ENCODE results near the gene C19orf73.

The C19orf73 gene, protein sequence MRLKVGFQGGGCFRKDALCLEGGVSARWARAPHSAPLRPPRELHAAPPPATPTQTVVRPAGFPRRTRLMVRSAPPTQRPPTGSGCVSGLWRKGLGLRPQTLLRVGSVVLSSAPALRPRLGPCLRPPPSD

DNA sequence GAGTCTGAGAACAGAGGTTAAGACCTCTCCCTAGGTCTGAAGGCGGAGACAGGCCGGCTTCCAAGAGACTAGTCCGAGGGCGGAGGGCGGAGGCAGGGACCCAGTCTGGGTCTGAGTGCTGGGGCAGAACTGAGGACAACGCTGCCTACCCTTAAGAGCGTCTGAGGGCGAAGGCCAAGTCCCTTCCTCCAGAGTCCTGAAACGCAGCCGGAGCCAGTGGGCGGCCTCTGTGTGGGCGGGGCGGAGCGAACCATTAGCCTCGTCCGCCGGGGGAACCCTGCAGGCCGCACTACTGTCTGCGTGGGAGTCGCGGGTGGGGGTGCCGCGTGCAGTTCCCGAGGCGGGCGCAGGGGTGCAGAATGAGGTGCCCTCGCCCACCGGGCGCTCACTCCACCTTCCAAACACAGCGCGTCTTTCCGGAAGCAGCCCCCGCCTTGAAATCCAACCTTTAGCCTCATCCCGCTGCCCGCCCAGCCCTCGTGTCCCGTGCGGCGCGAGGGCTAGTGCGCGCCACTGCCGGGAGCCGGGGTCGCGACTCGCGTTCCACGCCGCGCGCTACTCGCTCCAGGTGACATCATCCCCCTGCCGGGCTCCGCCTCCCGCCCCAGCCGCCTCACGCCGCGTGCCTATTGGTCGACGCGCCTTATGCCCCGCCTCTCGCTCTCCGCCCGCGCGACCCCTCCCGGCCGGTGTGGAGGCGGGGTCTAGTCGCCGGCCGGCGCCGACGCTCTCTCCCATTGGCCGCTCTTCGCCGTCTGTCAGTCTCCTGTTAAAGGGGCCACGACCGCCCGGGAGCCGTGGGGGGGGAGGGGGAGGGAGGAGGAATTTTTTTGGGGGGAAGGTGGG is at the start of gene C19orf73:
Gene C19orf73 (minus strand): TSS at position 579 of the 846 bp plus-strand sequence. CDS start 121 bp downstream, at position 458.
- DNase-seq = peak; percentile 78

DNA sequence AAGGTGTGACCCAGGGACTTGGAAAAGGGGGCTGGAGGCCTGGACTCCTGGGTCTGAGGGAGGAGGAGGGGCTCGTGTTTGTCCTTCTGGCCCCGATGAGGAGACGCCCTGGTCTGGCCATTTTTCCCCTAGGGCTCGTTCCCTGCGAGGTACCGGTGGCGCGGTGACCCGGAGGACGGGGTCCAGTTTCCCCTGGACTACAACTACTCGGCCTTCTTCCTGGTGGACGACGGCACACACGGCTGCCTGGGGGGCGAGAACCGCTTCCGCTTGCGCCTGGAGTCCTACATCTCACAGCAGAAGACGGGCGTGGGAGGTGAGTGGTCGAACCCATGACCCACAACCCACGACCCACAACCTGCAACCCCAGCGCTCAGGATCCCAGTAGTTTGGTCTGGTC is 49.5 kb upstream of the C19orf73 start:
- no peak for DNase-seq

DNA sequence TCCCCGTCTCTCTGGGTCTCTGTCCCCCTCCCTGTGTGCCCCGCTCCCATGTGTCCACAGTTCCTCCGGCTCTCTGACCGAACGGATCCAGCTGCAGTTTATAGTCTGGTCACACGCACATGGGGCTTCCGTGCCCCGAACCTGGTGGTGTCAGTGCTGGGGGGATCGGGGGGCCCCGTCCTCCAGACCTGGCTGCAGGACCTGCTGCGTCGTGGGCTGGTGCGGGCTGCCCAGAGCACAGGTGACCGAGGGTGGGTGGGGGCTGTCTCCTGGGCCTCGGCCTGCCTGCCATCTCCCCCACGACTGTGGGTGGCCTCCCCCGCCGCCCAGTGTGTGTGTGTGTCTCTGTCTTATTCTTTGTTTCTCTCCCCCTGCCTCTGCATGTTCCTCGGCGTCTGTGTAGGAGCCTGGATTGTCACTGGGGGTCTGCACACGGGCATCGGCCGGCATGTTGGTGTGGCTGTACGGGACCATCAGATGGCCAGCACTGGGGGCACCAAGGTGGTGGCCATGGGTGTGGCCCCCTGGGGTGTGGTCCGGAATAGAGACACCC is 49.0 kb upstream of the C19orf73 start:
- DNase-seq = no peak

DNA sequence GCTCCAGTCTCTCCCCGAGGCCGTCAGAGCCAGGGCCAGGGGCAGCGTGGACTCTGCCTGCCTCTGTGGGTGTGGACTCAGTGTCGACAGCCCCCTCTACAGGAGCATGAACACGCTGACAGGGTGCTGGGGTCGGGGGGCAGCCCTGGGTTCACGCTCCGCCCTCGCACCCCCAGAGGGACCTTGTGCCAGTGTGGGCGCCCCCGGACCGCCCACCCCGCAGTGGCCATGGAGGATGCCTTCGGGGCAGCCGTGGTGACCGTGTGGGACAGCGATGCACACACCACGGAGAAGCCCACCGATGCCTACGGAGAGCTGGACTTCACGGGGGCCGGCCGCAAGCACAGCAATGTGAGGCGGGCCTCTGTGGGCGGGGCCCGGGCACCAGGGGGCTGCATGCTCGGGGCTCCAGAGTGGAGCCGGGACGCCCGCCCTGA is 46.9 kb upstream of the C19orf73 start:
- no peak for DNase-seq

DNA sequence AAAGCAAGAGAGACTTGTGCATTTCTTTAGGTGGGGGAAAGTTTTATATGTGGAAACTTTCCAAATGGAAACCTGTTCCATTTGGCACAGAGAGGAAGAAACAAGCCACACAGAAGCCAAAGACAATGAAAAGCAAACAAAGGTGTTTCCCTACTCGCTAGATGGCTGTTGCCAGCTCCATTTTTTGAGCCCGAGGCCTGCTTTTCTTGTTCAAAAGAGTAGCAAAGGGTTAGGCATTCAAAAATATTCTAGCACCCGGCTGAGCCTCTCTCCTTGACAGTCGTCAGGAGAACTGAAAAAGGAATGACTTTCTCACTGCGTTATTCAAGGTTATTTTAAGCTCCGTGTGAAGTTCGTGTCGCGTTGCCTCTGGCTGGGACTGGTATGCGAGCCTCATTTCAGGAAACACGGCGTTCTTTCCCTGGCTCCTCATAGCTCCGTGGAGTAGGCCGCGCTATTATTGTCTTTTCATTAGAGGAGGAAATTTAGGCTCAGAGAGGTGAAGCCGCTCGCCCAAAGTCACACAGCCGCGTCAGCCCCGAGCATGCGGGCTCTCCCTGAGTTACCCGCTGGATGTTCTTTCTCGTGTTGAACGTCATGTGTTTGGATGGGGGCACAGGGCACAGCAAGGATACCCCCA is 46.3 kb upstream of the C19orf73 start:
- DNase-seq = no peak

DNA sequence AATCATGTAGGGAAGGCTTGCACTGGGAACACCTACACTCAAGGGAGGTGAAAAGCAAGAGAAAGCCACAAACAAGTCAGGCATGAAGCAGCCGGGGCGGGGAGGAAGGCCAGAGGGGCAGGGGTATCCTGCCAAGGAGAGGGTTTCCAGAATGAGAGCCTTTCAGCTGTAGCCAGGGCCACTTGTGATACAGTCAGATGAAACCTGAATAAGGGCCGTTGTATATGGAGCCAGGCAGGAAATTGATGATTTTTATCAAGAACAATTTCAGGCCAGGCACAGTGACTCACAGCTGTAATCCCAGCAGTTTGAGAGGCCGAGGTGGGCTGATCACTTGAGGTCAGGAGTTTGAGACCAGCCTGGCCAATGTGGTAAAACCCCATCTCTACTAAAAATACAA is 43.0 kb upstream of the C19orf73 start:
- DNase-seq = peak; percentile 38

DNA sequence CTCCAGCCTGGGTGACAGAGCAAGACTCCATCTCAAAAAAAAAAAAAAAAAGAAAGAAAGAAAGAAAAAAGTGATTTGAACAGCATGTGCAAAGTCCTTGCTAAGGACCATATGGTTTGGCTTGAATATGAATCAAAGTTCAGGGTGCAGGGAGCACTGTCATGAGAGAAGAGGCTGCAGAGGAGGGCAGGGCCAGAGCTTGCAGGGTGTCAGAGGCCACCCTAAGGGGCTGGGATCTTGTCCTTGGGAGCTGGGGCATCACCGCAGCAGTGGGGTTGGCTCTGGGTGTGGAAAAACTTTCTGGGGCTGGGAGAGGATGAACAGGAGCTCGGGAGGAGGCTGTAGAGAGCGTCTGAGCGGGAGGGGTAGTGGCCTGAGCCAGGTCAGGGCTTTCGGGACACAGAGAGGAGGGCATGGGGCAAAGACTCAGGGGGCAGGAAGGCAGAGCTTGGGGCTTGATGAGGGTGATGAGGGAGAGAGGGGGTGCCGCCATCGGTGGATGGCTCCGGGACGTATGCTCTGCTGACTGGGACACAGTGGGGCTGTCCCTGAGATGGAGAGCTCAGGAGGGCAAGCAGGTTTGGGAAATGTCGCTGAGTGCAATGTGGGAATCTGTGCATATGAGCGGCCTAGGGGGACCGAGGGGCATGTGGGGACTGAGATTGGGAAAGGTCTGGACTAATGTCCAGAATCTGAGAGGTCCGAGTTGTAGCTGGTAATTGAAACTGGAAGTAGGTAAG is 41.7 kb upstream of the C19orf73 start:
- no peak for DNase-seq

DNA sequence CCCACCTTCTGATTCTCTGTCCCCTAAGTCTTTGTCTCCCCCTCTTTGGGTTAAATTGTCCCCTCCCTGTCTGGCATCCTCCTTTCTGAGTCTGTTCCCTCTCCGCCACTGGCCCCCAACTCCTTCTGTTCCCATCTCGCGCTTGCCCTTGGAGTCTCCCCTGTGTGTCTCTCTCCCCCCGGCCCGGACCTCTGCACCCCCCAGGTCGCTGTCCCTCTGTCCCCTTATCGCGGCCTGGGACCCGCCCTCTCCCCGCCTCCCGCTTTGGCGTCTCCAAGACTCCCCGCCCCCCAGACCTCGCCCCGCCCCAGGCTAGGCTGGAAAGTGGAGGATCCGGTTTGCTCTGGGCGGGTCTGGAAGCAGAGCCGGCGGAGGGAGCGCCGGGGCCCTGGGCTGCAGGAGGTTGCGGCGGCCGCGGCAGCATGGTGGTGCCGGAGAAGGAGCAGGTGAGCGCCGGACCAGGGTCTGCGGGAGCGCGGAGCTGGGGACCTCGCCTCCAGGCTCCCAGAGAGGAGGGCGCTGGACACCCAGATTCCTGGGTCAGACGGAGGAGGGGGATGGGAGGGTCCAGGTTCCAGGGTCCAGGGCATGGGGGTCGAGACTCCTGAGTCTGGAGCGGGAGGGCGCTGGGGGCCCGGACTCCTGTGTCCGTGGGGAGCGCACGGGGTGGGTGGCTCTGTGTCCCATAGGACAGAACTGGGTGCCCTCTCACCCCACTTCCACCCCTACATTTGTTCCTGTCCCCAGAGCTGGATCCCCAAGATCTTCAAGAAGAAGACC is 38.7 kb upstream of the C19orf73 start, which contains the start of gene TRPM4:
Gene TRPM4 (plus strand): TSS at position 348 of the 780 bp plus-strand sequence. CDS start 75 bp downstream, at position 423.
- DNase-seq = peak; percentile 81

DNA sequence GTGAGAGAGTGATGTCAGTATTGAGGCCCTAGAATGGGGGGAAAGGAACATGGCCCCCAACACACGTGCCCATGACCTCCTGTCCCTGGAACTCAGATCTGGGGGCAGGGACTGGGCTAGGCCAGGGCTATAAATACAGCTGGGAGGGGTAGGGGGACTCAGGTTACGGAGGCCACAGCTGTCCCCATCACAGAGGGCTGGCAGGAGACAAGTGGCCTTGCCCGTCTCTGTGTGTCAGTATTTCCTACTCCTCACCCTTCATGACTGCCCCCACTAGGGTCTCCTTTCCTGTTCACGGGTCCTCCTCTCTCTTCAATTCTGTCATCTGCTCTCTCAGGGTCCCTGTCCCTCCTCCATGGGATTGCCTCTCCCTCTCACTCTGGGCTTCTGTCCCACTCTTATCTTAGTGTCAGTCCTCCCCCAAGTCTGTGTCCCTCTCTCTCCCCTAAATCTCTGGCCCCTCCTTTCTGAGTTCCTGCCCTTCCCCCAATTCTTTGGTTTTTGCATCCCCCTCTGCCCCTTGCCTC is 36.9 kb upstream of the C19orf73 start:
- DNase-seq = no peak

DNA sequence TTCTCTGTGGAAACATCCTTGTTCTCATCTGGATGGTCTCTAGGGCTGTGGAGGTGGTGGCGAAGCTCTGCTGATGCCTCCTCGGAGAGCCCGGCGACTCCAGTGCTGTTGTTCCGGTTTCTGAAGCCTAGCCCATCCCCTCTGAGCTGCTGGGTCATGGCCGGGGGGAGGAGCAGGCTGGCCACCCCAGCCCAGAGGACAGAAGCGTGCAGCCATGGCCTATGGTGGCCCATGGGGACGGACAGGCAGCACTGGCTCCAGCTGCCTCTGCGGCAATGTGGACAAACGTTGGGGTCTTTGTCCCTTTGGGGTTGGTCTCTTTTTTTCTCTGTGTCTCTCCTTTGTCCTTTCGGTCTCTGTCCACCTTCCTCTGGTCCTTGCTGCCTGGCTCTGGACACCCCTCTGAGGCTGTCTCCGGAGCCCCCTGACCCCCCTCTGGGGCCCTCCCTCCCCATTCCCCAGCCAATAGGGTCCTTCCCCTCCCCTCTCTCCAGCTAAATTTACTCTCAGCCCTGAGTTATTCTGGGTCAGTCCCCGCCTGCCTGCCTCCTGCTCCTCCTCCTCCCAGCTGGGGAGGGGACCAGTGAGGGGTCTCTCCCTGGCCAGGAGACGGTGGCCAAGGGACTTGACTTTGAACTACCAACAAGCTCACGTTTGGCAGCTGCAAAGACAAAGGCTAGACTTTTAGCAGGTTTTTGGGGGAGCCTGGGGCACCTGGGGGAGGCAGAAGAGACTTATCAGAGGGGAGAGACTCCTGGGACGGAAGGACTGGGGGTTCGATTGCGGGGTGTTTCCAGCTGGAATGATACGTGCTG is 36.3 kb upstream of the C19orf73 start, which contains the start of gene HRC:
Gene HRC (minus strand): TSS at position 392 of the 815 bp plus-strand sequence. CDS start 159 bp downstream, at position 233.
- DNase-seq = no peak

DNA sequence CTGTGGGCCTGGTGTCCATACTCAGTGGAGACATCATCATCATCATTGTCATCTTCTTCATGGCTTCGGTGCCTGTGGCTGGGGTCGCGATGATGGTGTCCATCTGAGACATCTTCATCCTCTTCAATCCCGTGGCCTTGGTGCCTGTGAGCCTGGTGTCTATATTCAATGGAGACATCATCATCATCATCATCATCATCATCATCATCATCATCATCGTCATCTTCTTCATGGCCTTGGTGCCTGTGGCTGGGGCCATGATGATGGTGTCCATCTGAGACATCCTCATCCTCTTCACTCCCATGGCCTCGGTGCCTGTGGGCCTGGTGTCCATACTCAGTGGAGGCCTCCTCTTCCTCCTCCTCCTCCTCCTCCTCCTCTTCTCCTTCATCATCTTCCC is 35.3 kb upstream of the C19orf73 start:
- no peak for DNase-seq

DNA sequence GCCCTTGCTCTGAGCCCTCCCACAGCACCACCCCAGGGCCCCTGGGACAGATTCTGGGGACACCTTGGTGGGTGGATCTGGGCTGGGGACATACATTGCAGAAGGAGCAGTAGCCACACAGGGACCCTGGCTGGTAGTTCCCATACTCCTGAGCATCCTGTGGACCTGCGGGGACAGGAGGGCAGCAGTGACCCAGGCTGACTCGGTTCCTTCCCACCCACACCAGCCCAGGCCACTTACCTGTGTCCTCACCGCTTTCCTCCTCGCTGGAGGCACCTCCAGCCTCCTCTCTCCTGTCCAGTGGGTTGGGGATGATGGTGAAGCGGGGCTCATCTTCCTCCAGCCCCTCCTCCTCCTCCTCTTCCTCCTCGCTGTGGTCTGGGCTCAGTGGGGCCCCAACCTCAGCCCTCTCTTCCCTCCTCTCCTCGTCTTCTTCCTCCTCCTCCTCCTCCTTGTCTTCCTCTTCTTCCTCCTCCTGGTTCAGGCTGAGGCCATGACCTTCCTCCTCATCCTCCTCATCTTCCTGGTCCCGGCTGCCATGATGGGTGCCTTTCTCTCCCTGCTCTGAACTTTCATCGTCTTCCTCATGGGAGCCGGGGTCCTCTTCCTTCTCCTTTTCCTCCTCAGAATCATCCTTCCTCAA is 34.3 kb upstream of the C19orf73 start:
- DNase-seq = no peak

DNA sequence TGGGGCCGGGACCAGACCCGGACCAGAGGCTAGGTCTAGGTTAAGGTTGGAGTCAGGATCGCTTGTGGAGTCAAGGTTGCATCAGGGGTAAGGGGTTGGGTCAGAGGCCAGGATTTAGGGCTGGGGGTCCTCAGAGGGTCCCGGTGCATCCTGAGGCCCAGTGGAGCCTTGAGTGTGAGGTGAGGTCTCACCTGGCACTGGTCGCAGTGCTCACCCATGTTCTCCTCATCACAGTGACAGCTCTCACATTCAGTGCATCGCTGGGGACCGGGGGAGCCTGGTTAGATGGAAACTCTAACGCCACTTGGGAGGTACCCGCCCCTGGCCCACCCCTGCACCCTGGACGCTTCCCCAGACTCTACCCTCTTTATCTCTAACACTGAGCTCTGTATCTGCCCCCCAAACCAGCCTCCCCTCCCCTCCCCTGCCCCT is 33.2 kb upstream of the C19orf73 start:
- DNase-seq = no peak

DNA sequence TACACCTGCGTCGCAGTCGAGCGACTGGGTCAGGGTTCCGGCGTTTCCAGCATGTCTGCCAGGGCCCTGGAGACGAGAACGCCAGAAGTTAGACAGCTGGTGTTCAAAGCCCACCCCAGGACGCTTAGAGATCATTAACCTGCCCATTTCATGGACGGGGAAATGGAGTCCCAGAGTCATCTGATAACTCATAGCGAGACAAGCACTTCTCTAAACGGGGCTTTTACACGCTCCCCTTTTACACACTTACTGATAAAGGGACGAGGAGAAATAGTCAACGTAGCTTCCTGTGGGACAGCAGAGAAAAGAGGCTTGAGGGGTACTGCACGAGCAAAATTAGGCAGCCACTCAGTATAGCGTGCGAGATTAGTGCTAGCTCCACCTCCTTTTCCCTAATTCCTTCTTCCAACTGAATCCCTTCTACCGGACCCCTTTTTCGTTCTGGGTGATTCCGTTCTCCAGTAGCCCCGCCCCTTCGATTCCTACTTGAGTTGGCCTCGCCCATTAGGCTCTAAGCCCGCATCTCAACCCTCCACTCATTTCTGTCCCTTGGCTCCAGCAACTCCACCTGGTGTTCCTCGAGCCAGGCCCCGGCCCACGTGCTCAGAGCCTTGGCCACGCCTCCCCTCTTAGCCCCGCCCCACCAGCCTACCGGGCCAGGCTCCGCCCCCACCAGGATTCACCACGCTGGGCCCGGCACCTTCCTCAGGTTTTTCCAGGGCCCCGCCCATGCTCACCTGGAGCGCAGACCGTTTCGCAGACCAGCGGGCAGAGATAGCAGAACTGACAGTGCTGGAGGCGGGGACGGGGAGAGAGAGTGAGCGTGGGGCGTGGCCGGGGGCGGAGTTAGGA is 32.5 kb upstream of the C19orf73 start:
- DNase-seq = peak; percentile 79

DNA sequence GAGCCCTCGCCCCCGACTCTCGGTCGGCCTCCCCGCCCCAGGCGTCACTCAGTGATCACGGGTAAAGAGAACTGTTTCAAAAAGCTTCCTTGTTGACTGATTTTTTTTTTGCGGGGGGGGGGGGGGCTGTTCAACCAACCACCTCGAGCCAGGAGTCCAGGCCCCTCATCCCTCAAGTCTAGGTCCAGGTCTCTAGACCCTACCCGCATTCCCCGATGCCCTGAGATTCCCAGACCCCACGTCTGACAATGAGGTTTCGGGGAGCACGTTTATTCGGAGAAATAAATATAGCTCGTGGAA is 32.0 kb upstream of the C19orf73 start:
- no peak for DNase-seq

DNA sequence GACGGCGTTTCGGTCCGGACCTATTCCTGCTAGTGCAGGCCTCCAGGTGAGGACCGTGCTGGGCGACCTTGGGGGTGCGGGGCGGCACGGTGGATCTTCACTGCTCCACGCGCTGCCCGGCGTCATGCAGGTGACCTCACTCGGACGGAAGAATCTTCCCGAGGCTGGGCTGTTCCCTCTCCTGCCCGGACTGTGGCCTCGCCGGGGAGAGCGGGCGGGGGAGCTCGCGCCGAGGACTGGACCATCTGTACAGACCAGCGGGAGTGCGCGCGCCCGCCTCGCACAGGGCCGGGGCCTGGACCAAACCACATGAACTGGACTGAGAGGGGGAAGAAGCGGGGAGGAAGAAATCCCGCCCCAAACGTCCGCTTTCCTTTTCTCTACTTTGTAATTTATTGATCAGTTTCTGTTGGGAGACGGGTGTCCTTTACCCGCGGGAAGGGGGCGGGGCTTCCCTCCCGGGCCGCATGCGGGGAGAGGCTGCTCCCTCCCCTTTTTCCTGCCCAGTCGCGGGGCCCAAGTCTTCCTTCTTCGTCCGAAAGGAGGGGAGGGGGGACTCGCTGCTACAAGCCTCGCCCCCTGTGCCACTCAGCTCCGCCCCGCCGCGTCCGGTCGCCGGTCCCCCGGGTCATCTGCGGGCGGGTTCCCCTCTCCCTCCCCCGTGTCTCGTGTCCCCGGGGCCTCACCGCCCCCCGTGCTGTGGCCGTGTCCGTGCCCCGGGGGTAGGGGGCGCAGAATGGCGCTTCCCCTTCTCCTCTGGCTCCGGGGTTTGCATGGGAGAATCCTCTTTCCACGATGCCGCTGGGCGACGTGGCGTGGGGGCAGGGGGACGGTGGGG is 31.4 kb upstream of the C19orf73 start:
- DNase-seq = peak; percentile 70

DNA sequence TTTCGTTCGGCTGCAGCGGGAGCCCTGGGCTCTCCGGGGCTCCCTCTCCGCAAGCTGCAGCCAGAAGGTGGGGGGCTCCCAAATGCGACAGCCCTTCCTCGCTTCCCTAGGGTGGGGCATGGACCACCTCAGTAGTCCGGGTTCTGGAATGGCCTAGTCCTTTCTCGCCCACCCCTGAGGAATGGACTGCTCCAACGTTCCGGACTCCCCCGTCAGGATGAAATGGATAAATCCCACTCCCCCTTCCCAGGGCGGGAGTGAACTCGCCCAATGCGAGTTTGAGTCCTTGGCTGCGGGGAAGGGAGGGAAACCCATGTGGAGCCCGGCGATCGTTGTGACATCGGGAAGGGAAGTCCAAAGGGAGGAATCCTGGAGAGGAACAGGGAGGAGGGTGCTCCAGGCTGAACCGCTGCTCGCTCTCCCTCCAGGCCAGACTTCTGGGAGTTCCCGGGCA is 30.7 kb upstream of the C19orf73 start:
- DNase-seq = peak; percentile 59
